ENCODE results near the gene CCDC80.
"Not testable (repeated sequence)": the region's sequence is repeated elsewhere in the genome, so short reads cannot be mapped to it uniquely, and the experiment has no call there.

CCDC80 gene

GRCh38 chr3:112594856-112595255 is 46.1 kb downstream of the CCDC80 start:
- no peak for DNase-seq

- DNase-seq, result no peak
These were observed 47.7 kb downstream of the CCDC80 start for GRCh38 chr3:112593258-112593657.

- DNase-seq, result no peak
These were observed 53.6 kb downstream of the CCDC80 start for GRCh38 chr3:112587336-112587735.

GRCh38 chr3:112585782-112586181 is 55.2 kb downstream of the CCDC80 start:
- DNase-seq, result no peak

- DNase-seq, result no peak
These were observed 57.8 kb downstream of the CCDC80 start for GRCh38 chr3:112583105-112583504.

- peak in 5 of 51 donors; percentile 1 to 39 (median 8) for DNase-seq
These were observed 58.6 kb downstream of the CCDC80 start for GRCh38 chr3:112582244-112582874.

GRCh38 chr3:112579697-112580096 is 61.2 kb downstream of the CCDC80 start:
- no peak for DNase-seq

GRCh38 chr3:112579232-112579631 is 61.7 kb downstream of the CCDC80 start:
- DNase-seq, result no peak

GRCh38 chr3:112572701-112573100 is 68.2 kb downstream of the CCDC80 start:
- no peak for DNase-seq

- DNase-seq, result no peak
These were observed 71.7 kb downstream of the CCDC80 start for GRCh38 chr3:112569265-112569664.

- no peak for DNase-seq
These were observed 72.3 kb downstream of the CCDC80 start for GRCh38 chr3:112568642-112569041.

GRCh38 chr3:112564940-112565305 is 76.0 kb downstream of the CCDC80 start:
- DNase-seq, result no peak

- DNase-seq, result not testable (repeated sequence)
These were observed 76.5 kb downstream of the CCDC80 start for GRCh38 chr3:112564247-112564939.

GRCh38 chr3:112561734-112562529 is 79.0 kb downstream of the CCDC80 start, which contains the start of the genes ATG3 and SLC35A5:
Gene ATG3, minus strand, starts transcription at chr3:112561962. Its CDS starts 434 bp downstream, at chr3:112561528.
Gene SLC35A5, plus strand, starts transcription at chr3:112562045. Its CDS starts 1,359 bp downstream, at chr3:112563404.
- peak; percentile 89 to 100 (median 97) for DNase-seq

- peak in 19 of 51 donors; percentile 41 to 87 (median 78) for DNase-seq
These were observed 79.5 kb downstream of the CCDC80 start for GRCh38 chr3:112561484-112561733.

- peak in 31 of 51 donors; percentile 3 to 81 (median 48) for DNase-seq
These were observed 80.0 kb downstream of the CCDC80 start for GRCh38 chr3:112560721-112561483.

GRCh38 chr3:112560307-112560706 is 80.6 kb downstream of the CCDC80 start:
- DNase-seq, result no peak

GRCh38 chr3:112557976-112558375 is 83.0 kb downstream of the CCDC80 start:
- DNase-seq, result no peak

- DNase-seq, result no peak
These were observed 85.3 kb downstream of the CCDC80 start for GRCh38 chr3:112555535-112556170.

GRCh38 chr3:112550859-112551258 is 90.1 kb downstream of the CCDC80 start:
- no peak for DNase-seq
